Esophagus squamous epithelium (tissue), 4 donors: ENCODE data around the gene COQ9.

ENCODE experiments used
- CTCF ChIP-seq, 6 experiments: fragments of 450-650 bp in 4 of 6; fragments of 200-600 bp in 2 of 6; sonication (generic) in 2 of 6; IDR thresholded peaks; one replicate each; pipeline ENCODE4 v1.5.1; 2016 to 2019; ENCODE audit warnings: antibody characterized with exemption in 6 of 6, mild to moderate bottlenecking in 4 of 6, moderate library complexity in 4 of 6
- POLR2A ChIP-seq, 4 donors: fragments of 450-650 bp; IDR thresholded peaks; one replicate each; pipeline ENCODE4 v1.6.1; 2017; ENCODE audit warnings: antibody characterized with exemption in 4 of 4, mild to moderate bottlenecking in 4 of 4, moderate library complexity in 3 of 4

DNA sequence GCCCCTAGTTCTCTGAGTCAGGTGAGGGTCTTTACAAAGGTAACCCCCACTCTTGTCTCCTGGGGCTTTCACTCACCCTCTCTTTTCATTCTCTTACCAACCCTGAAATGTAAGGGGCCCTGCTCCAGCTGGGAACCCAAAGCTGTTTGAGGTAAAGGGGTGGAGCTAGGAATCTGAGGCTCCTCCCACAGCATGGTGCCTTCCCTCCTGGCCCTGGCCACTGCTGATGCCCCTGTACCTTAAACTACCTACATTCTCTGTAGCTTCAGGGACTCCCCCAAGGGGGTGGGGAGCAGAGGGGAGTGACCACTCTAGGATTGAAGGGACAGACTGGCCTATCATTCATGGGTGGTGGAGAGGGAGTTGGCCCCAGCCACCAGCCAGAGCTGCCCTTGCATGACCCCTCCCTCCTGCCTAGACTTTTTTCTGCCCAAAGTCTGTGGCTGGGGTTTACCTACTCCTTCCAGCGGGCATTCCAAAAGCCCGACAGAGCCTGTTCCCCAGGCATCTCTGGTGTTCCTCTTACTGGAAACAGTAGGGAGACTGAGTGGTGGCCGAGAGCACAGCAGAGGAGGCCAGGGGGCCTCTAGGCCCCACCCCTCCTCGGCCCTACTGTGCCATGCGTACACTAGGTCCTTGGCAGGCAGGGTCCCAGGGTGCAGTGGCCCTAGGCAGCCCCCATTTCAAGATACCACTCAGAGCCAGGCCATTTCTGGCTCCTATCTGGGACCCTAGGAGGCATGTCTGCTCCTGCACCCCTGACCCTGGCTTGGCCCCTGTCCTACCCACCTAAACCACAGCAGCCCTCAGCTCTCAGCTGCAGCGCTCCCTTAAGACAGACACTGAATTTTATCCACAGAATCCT is 29.5 kb downstream of the COQ9 start:
- TF ChIP-seq POLR2A (IDR thresholded peaks at IDR 0.05) = no peak
- TF ChIP-seq CTCF (IDR thresholded peaks at IDR 0.05) = no peak
